HFF-Myc (cell line): ENCODE results near the gene ABCA1.

Experiments used
- DNase-seq: peaks from one replicate; pipeline ENCODE4 v3.0.0-alpha.2; 2011; ENCODE audit warnings: low read depth; ENCODE audit errors: extremely low read depth
- H3K4me3 ChIP-seq: replicated peaks from 2 replicates; pipeline ENCODE4 v1.5.1; 2011; ENCODE audit warnings: low read depth, mild to moderate bottlenecking, control low read depth, low read length
- CTCF ChIP-seq: IDR thresholded peaks from 2 replicates; pipeline ENCODE4 v1.5.1; 2012; ENCODE audit warnings: mild to moderate bottlenecking, low read depth, low read length, control low read depth; ENCODE audit errors: missing control alignments

The ABCA1 gene

GRCh38 chr9:104849023-104849422 is 78.9 kb downstream of the ABCA1 start:
- TF ChIP-seq CTCF, result no peak
- no peak for DNase-seq
- H3K4me3 ChIP-seq, result no peak overlapping the region

- H3K4me3 ChIP-seq, result no peak overlapping the region
- no peak for TF ChIP-seq CTCF
- DNase-seq, result no peak
Measured at GRCh38 chr9:104844710-104845109, 83.2 kb downstream of the ABCA1 start.

- TF ChIP-seq CTCF, result no peak
- H3K4me3 ChIP-seq, result no peak overlapping the region
- DNase-seq, result no peak
Measured at GRCh38 chr9:104843644-104844240, 84.2 kb downstream of the ABCA1 start.

- no peak overlapping the region for H3K4me3 ChIP-seq
- no peak for TF ChIP-seq CTCF
- DNase-seq, result no peak
Measured at GRCh38 chr9:104842698-104843097, 85.3 kb downstream of the ABCA1 start.

- no peak overlapping the region for H3K4me3 ChIP-seq
- no peak for DNase-seq
- TF ChIP-seq CTCF, result no peak
Measured at GRCh38 chr9:104841601-104842141, 86.3 kb downstream of the ABCA1 start.

- no peak for DNase-seq
- TF ChIP-seq CTCF, result no peak
Measured at GRCh38 chr9:104838958-104839357, 89.0 kb downstream of the ABCA1 start.

GRCh38 chr9:104836767-104837166 is 91.2 kb downstream of the ABCA1 start:
- no peak for DNase-seq
- no peak for TF ChIP-seq CTCF
- H3K4me3 ChIP-seq, result no peak overlapping the region

More at GRCh38 chr9:104838958-104839357, 89.0 kb downstream of the ABCA1 start:
- no peak overlapping the region for H3K4me3 ChIP-seq
